PC-3 (cell line): Measurements from ENCODE around the gene ALKBH3.

Source experiments
- CTCF ChIP-seq: fragments of 300-600 bp; sonication (generic); conservative IDR thresholded peaks from 2 replicates; pipeline ENCODE4 v1.5.1; 2017; ENCODE audit warnings: antibody characterized with exemption, low read depth, mild to moderate bottlenecking, low read length
- EZH2 ChIP-seq: fragments of 300-600 bp; sonication (generic); IDR thresholded peaks from one replicate; pipeline ENCODE4 v1.6.1; 2017; ENCODE audit warnings: antibody characterized with exemption, mild to moderate bottlenecking, low read length; ENCODE audit not compliant: unreplicated experiment
- EZH2phosphoT487 ChIP-seq: fragments of 300-600 bp; sonication (generic); IDR thresholded peaks from 2 replicates; pipeline ENCODE4 v1.6.1; 2018; ENCODE audit warnings: mild to moderate bottlenecking, antibody characterized with exemption, low read length, borderline replicate concordance

- TF ChIP-seq CTCF, result no peak
- TF ChIP-seq EZH2, result no peak
- no peak for TF ChIP-seq EZH2phosphoT487
Observed at GRCh38 chr11:43861141-43861540, 19.5 kb upstream of the ALKBH3 start.
